Measurements from ENCODE around the gene FBXO4.

The FBXO4 gene

GRCh38 chr5:41924872-41925554, at the start of gene FBXO4:
Gene FBXO4, plus strand, starts transcription at chr5:41925281. Its CDS starts 29 bp downstream, at chr5:41925310.
- Histone ChIP-seq H3K79me2 (ENCODE audit: insufficient read depth, low read length) (peaks cover 15% of the 10 kb centered on the region), H3K27ac (ENCODE audit: low read length) (peak within 1 kb of the TSS; percentile 83), H3K9me3 (ENCODE audit: insufficient read depth, low read length, severe bottlenecking) (no peaks in the 10 kb centered on the region), H3K4me3 (ENCODE audit: low read depth in 1 of 2, low read length in 2 of 2) (peak within 1 kb of the TSS; percentile 88 to 92), H2AFZ (ENCODE audit: low read depth, low read length) (peak within 1 kb of the TSS; percentile 95), H3K36me3 (ENCODE audit: insufficient read depth, low read length) (peaks cover 21% of the 10 kb centered on the region), H3K27me3 (ENCODE audit: insufficient read depth, low read length, poor library complexity) (no peaks in the 10 kb centered on the region), H3K9ac (ENCODE audit: low read depth, low read length) (peak within 1 kb of the TSS; percentile 100), H3K4me1 (ENCODE audit: insufficient read depth, low read length) (peaks cover 36% of the 10 kb centered on the region), H3K4me2 (ENCODE audit: insufficient read depth, low read length) (peak within 1 kb of the TSS; percentile 71), H4K20me1 (ENCODE audit: insufficient read depth, low read length) (no peaks in the 10 kb centered on the region)
- ATAC-seq (ENCODE audit: insufficient read depth, low read depth) (peak; percentile 97), DNase-seq (peak; percentile 89)
- TF ChIP-seq CTCF (IDR thresholded peaks at IDR 0.05; ENCODE audit: borderline replicate concordance, extremely low read depth, low read length, poor library complexity, severe bottlenecking), result peak; percentile 80
- TF ChIP-seq EZH2 (IDR thresholded peaks at IDR 0.05; ENCODE audit: borderline replicate concordance, low read depth, low read length, severe bottlenecking), result no peak

GRCh38 chr5:41876678-41877077, 48.4 kb upstream of the FBXO4 start:
- no peaks in the 10 kb centered on the region for H3K79me2 ChIP-seq (ENCODE audit: insufficient read depth, low read length)
- peaks cover 10% of the 10 kb centered on the region for H3K27me3 ChIP-seq (ENCODE audit: insufficient read depth, low read length, poor library complexity)
- H3K27ac ChIP-seq (ENCODE audit: low read length), result no peak overlapping the region
- no peak overlapping the region for H3K9ac ChIP-seq (ENCODE audit: low read depth, low read length)
- H3K9me3 ChIP-seq (ENCODE audit: insufficient read depth, low read length, severe bottlenecking), result no peaks in the 10 kb centered on the region
- TF ChIP-seq CTCF (IDR thresholded peaks at IDR 0.05; ENCODE audit: borderline replicate concordance, extremely low read depth, low read length, poor library complexity, severe bottlenecking), result no peak
- no peak for TF ChIP-seq EZH2 (IDR thresholded peaks at IDR 0.05; ENCODE audit: borderline replicate concordance, low read depth, low read length, severe bottlenecking)
- no peaks in the 10 kb centered on the region for H3K36me3 ChIP-seq (ENCODE audit: insufficient read depth, low read length)
- H2AFZ ChIP-seq (ENCODE audit: low read depth, low read length), result no peak overlapping the region
- ATAC-seq (ENCODE audit: insufficient read depth, low read depth), result no peak
- no peak overlapping the region for H3K4me3 ChIP-seq (ENCODE audit: low read depth in 1 of 2, low read length in 2 of 2)
- DNase-seq, result no peak
- H4K20me1 ChIP-seq (ENCODE audit: insufficient read depth, low read length), result no peaks in the 10 kb centered on the region
- no peak overlapping the region for H3K4me2 ChIP-seq (ENCODE audit: insufficient read depth, low read length)
- no peaks in the 10 kb centered on the region for H3K4me1 ChIP-seq (ENCODE audit: insufficient read depth, low read length)

GRCh38 chr5:41877408-41877807, 47.7 kb upstream of the FBXO4 start:
- Histone ChIP-seq H3K4me3 (ENCODE audit: low read depth in 1 of 2, low read length in 2 of 2) (no peak overlapping the region), H2AFZ (ENCODE audit: low read depth, low read length) (no peak overlapping the region), H3K36me3 (ENCODE audit: insufficient read depth, low read length) (no peaks in the 10 kb centered on the region), H3K9ac (ENCODE audit: low read depth, low read length) (no peak overlapping the region), H3K79me2 (ENCODE audit: insufficient read depth, low read length) (no peaks in the 10 kb centered on the region), H3K4me2 (ENCODE audit: insufficient read depth, low read length) (no peak overlapping the region), H3K27ac (ENCODE audit: low read length) (no peak overlapping the region), H4K20me1 (ENCODE audit: insufficient read depth, low read length) (no peaks in the 10 kb centered on the region), H3K27me3 (ENCODE audit: insufficient read depth, low read length, poor library complexity) (peaks cover 10% of the 10 kb centered on the region), H3K4me1 (ENCODE audit: insufficient read depth, low read length) (no peaks in the 10 kb centered on the region), H3K9me3 (ENCODE audit: insufficient read depth, low read length, severe bottlenecking) (no peaks in the 10 kb centered on the region)
- TF ChIP-seq CTCF (IDR thresholded peaks at IDR 0.05; ENCODE audit: borderline replicate concordance, extremely low read depth, low read length, poor library complexity, severe bottlenecking) (no peak), EZH2 (IDR thresholded peaks at IDR 0.05; ENCODE audit: borderline replicate concordance, low read depth, low read length, severe bottlenecking) (no peak)
- ATAC-seq (ENCODE audit: insufficient read depth, low read depth) (no peak), DNase-seq (no peak)
